H1 (cell line): Measurements from ENCODE around the gene RPL22L1. TPM values are rescaled to one million over a fixed set of nuclear protein-coding genes. Genes with fewer than 3 reads are reported as not detected.

Experiments
- BCL11A ChIP-seq, 2 experiments: IDR thresholded peaks; one replicate each; pipeline ENCODE4 v1.6.1; 2011; ENCODE audit warnings: low read depth in 2 of 2, low read length in 2 of 2, mild to moderate bottlenecking in 2 of 2
- CBX8 ChIP-seq: fragments of 300-800, 300-1000 bp; sonication (generic); IDR thresholded peaks from 2 replicates; pipeline ENCODE4 v1.7.1; 2016; ENCODE audit warnings: low read depth, low read length, borderline replicate concordance
- CEBPB ChIP-seq: IDR thresholded peaks from 2 replicates; pipeline ENCODE4 v1.6.1; 2012; ENCODE audit warnings: low read depth, low read length
- CHD1 ChIP-seq: IDR thresholded peaks from 2 replicates; pipeline ENCODE4 v1.6.1; 2012; ENCODE audit warnings: low read depth, low read length, improper control_type of control experiment
- CREB1 ChIP-seq: IDR thresholded peaks from 2 replicates; pipeline ENCODE4 v1.6.1; 2012; ENCODE audit warnings: inconsistent platforms
- EGR1 ChIP-seq: IDR thresholded peaks from 2 replicates; pipeline ENCODE4 v1.6.1; 2011; ENCODE audit warnings: low read depth, low read length, borderline replicate concordance
- EP300 ChIP-seq, 2 experiments: IDR thresholded peaks; 1 replicate in 1 of 2; 2 replicates in 1 of 2; pipeline ENCODE4 v1.6.1; 2011 to 2012; ENCODE audit warnings: low read depth in 2 of 2, low read length in 2 of 2, mild to moderate bottlenecking in 2 of 2, borderline replicate concordance in 1 of 2, inconsistent platforms in 1 of 2, moderate library complexity in 1 of 2
- EZH2 ChIP-seq: fragments of 200-600 bp; sonication (generic); IDR thresholded peaks from 2 replicates; pipeline ENCODE4 v1.7.1; 2012; ENCODE audit warnings: low read depth, mild to moderate bottlenecking, moderate library complexity, low read length, inconsistent platforms; ENCODE audit not compliant: severe bottlenecking
- FOSL1 ChIP-seq: IDR thresholded peaks from 2 replicates; pipeline ENCODE4 v1.6.1; 2011; ENCODE audit warnings: mild to moderate bottlenecking, low read depth, low read length, moderate library complexity; ENCODE audit not compliant: insufficient read depth
- GTF2F1 ChIP-seq: IDR thresholded peaks from 2 replicates; pipeline ENCODE4 v1.6.1; 2012; ENCODE audit warnings: low read depth, low read length, improper control_type of control experiment, borderline replicate concordance
- HDAC6 ChIP-seq: IDR thresholded peaks from one replicate; pipeline ENCODE4 v1.7.1; 2012; ENCODE audit warnings: low read depth, mild to moderate bottlenecking, inconsistent platforms, low read length, moderate library complexity
- MAFK ChIP-seq: IDR thresholded peaks from 2 replicates; pipeline ENCODE4 v1.6.1; 2012; ENCODE audit warnings: low read depth, mild to moderate bottlenecking, improper control_type of control experiment, low read length
- RAD21 ChIP-seq, 2 experiments: IDR thresholded peaks in 1 of 2; conservative IDR thresholded peaks in 1 of 2; 2 replicates each; pipeline ENCODE4 v1.6.1; 2011; ENCODE audit warnings: low read depth in 2 of 2, low read length in 2 of 2, improper control_type of control experiment in 1 of 2, inconsistent platforms in 1 of 2, mild to moderate bottlenecking in 1 of 2, moderate library complexity in 1 of 2
- RXRA ChIP-seq: IDR thresholded peaks from 2 replicates; pipeline ENCODE4 v1.6.1; 2011; ENCODE audit warnings: low read depth, mild to moderate bottlenecking, low read length, moderate library complexity; ENCODE audit not compliant: insufficient read depth
- SAP30 ChIP-seq: fragments of 300-600 bp; sonication (generic); IDR thresholded peaks from 2 replicates; pipeline ENCODE4 v1.7.1; 2012; ENCODE audit warnings: low read length, moderate library complexity, mild to moderate bottlenecking, inconsistent platforms; ENCODE audit not compliant: insufficient read depth, insufficient replicate concordance
- SIRT6 ChIP-seq: IDR thresholded peaks from one replicate; pipeline ENCODE4 v1.7.1; 2012; ENCODE audit warnings: low read length, inconsistent platforms
- TAF1 ChIP-seq: IDR thresholded peaks from 2 replicates; pipeline ENCODE4 v1.6.1; 2011; ENCODE audit warnings: mild to moderate bottlenecking, low read depth, low read length
- TBP ChIP-seq: IDR thresholded peaks from 2 replicates; pipeline ENCODE4 v1.6.1; 2011; ENCODE audit warnings: low read depth, low read length, improper control_type of control experiment
- TCF12 ChIP-seq: IDR thresholded peaks from 2 replicates; pipeline ENCODE4 v1.6.1; 2011; ENCODE audit warnings: low read depth, mild to moderate bottlenecking, low read length
- polyA plus RNA-seq, 7 experiments: library from polyadenylated mRNA; depleted of rRNA in 3 of 7; stranded (reverse) in 5 of 7; unstranded in 2 of 7; fragments of >200 nt in 5 of 7; fragments of 200-250 nt in 2 of 7; gene quantifications; 1 replicate in 5 of 7; 2 replicates in 1 of 7; 4 replicates in 1 of 7; pipeline versions ENCODE4 v1.2.1 to v1.2.3, GENCODE V29; 2011 to 2013; ENCODE audit warnings: missing spikeins in 2 of 7, mixed read lengths in 2 of 7
- total RNA-seq: library from RNA; stranded (reverse); fragmentation: NEBNext Ultra II Directional; extraction: Animal tissue kit (Norgen Biotek cat#: 25700); gene quantifications from 2 replicates; pipeline ENCODE4 v1.2.1, GENCODE V29; 2021
- TF ChIP-seq, protein P1 (sequence below), 3 experiments: IDR thresholded peaks; 1 replicate in 2 of 3; 2 replicates in 1 of 3; pipeline versions ENCODE4 v1.5.1 to v1.6.1; 2011; ENCODE audit warnings: low read length in 3 of 3, mild to moderate bottlenecking in 3 of 3, inconsistent platforms in 2 of 3, low read depth in 1 of 3, moderate library complexity in 1 of 3; ENCODE audit not compliant: insufficient read depth in 1 of 3; ENCODE audit errors: control extremely low read depth in 1 of 3
- TF ChIP-seq, protein P2 (sequence below): IDR thresholded peaks from 2 replicates; pipeline ENCODE4 v1.6.1; 2012; ENCODE audit warnings: inconsistent platforms

RPL22L1 gene
- total and polyA plus RNA-seq, 2 of the 8 experiments (the other 6 are each of a cell fraction or from before 2014, with no cell fraction given) = 99.9 to 280 TPM

DNA sequence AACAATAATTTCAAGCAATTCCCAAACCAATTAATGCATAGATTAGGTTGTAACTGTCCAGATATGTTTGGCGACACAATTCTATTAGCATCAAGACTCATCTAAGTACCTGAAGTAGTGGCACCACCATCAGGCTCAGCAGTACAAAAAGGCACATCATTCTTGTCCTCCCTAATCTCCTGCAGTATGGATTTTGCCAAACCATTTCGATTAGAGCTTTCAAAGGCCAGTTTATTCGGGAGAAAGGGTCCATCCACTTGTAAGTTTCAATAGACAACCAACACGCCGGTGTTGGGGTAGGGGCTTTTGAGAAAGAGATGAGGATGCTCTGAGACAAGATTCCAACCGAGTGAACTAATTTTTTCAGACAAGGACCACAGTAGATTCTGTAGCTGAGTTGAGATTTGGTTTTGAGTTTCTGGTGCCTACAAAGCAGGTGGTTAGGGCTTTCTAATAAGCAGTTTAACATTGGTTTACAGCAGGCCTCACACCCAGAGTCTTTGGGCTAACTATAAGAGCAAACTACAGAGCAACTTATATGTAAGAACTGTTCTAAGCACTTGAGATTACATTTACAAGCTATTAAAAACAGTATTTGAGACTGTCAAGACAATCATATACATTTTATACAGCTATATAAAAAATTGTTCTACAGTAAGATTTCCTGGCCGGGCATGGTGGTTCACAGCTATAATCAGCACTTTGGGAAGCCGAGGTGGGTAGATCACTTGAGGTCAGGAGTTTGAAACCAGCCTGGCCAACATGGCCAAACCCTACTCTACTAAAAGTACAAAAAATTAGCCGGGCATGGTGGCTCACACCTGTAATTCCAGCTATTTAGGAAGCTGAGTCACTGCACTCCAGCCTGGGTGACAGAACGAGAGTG, 4.5 kb downstream of the RPL22L1 start (continued):
- TF ChIP-seq, protein P1, sequence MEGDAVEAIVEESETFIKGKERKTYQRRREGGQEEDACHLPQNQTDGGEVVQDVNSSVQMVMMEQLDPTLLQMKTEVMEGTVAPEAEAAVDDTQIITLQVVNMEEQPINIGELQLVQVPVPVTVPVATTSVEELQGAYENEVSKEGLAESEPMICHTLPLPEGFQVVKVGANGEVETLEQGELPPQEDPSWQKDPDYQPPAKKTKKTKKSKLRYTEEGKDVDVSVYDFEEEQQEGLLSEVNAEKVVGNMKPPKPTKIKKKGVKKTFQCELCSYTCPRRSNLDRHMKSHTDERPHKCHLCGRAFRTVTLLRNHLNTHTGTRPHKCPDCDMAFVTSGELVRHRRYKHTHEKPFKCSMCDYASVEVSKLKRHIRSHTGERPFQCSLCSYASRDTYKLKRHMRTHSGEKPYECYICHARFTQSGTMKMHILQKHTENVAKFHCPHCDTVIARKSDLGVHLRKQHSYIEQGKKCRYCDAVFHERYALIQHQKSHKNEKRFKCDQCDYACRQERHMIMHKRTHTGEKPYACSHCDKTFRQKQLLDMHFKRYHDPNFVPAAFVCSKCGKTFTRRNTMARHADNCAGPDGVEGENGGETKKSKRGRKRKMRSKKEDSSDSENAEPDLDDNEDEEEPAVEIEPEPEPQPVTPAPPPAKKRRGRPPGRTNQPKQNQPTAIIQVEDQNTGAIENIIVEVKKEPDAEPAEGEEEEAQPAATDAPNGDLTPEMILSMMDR (IDR thresholded peaks at IDR 0.05; ENCODE audit: control extremely low read depth in 1 of 3, insufficient read depth in 1 of 3, low read depth in 1 of 3, low read length in 3 of 3) = no peak
- no peak for TF ChIP-seq CBX8
- TF ChIP-seq TCF12 = no peak
- no peak for TF ChIP-seq HDAC6
- TF ChIP-seq EZH2 = no peak
- no peak for TF ChIP-seq CHD1
- no peak for TF ChIP-seq RAD21 (IDR thresholded peaks at IDR 0.05 in 1 of 2, conservative IDR thresholded peaks at IDR 0.05 in 1 of 2; ENCODE audit: low read depth in 2 of 2, low read length in 2 of 2)
- no peak for TF ChIP-seq MAFK
- no peak for TF ChIP-seq CEBPB
- no peak for TF ChIP-seq EGR1
- TF ChIP-seq, protein P2, sequence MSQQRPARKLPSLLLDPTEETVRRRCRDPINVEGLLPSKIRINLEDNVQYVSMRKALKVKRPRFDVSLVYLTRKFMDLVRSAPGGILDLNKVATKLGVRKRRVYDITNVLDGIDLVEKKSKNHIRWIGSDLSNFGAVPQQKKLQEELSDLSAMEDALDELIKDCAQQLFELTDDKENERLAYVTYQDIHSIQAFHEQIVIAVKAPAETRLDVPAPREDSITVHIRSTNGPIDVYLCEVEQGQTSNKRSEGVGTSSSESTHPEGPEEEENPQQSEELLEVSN = no peak
- TF ChIP-seq FOSL1 = no peak
- TF ChIP-seq EP300 (IDR thresholded peaks at IDR 0.05; ENCODE audit: borderline replicate concordance in 1 of 2, low read depth in 2 of 2, low read length in 2 of 2) = no peak
- no peak for TF ChIP-seq SAP30
- no peak for TF ChIP-seq TBP
- no peak for TF ChIP-seq CREB1
- TF ChIP-seq BCL11A (IDR thresholded peaks at IDR 0.05; ENCODE audit: low read depth in 2 of 2, low read length in 2 of 2) = peak in 1 of 2 experiments; percentile 24
- 0 out of 2 replicates have a peak, but pooled peaks have one; percentile 29 for TF ChIP-seq TAF1
- no peak for TF ChIP-seq RXRA
- TF ChIP-seq GTF2F1 = no peak
- no peak for TF ChIP-seq SIRT6
